Measurements from ENCODE around the gene ASB14. TPM values are rescaled to one million over a fixed set of nuclear protein-coding genes. Genes with fewer than 3 reads are reported as not detected.
"Not testable (repeated sequence)": the region's sequence is repeated elsewhere in the genome, so short reads cannot be mapped to it uniquely, and the experiment has no call there.

Gene ASB14
- total RNA-seq: not detected

- ATAC-seq (no peak), DNase-seq (no peak)
- peaks cover 22% of the 10 kb centered on the region for H3K27me3 Mint-ChIP-seq (ENCODE audit: low read depth)
- H3K9me3 Mint-ChIP-seq: no peaks in the 10 kb centered on the region
- H3K4me3 Mint-ChIP-seq: no peak within 1 kb of the TSS
- no peaks in the 10 kb centered on the region for H3K36me3 Mint-ChIP-seq (ENCODE audit: insufficient read depth)
- H3K4me1 Mint-ChIP-seq (ENCODE audit: low read depth): no peaks in the 10 kb centered on the region
These were observed at the start of gene ASB14 for GRCh38 chr3:57292159-57292896. ASB14 (minus strand) TSS chr3:57292685; CDS start chr3:57292033, 652 bp downstream.

DNA sequence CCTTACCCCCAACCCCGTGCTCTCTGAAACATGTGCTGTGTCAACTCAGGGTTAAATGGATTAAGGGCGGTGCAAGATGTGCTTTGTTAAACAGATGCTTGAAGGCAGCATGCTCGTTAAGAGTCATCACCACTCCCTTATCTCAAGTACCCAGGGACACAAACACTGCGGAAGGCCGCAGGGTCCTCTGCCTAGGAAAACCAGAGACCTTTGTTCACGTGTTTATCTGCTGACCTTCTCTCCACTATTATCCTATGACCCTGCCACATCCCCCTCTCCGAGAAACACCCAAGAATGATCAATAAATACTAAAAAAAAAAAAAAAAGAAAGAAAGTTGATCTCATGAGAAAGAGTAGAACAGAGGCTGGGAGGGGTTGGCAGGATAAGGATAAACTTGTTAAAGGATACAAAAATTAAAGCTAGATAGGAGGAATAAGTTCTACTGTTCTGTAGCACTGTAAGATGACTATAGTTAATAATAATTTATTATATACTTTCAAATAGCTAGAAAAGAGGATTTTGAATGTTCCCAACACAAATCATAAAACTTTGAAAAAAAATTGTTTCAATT is 46.7 kb upstream of the ASB14 start:
- H3K36me3 Mint-ChIP-seq (ENCODE audit: insufficient read depth); H3K27me3 Mint-ChIP-seq (ENCODE audit: low read depth); H3K4me3 Mint-ChIP-seq; DNase-seq; H3K4me1 Mint-ChIP-seq (ENCODE audit: low read depth); ATAC-seq; H3K9me3 Mint-ChIP-seq: not testable (repeated sequence)

DNA sequence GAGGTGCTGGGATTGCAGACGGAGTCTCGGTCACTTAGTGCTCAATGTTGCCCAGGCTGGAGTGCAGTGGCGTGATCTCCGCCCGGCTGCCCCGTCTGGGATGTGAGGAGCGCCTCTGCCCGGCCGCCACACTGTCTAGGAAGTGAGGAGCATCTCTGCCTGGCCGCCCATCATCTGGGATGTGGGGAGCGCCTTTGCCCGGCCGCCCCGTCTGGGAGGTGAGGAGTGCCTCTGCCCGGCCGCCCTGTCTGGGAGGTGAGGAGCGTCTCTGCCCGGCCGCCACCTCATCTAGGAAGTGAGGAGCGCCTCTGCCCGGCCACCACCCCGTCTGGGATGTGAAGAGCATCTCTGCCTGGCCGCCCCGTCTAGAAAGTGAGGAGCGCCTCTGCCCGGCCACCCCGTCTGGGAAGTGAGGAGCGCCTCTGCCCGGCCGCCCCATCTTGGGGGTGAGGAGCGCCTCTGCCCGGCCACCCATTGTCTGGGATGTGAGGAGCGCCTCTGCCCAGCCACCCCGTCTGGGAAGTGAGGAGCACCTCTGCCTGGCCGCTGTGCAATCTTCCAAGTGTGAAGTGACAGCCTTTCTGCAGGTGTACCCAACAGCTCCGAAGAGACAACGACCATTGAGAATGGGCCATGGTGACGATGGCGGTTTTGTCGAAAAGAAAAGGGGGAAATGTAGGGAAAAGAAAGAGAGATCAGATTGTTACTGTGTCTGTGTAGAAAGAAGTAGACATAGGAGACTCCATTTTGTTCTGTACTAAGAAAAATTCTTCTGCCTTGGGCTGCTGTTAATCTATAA is 46.0 kb upstream of the ASB14 start:
- not testable (repeated sequence) for H3K4me3 Mint-ChIP-seq; H3K36me3 Mint-ChIP-seq (ENCODE audit: insufficient read depth); H3K27me3 Mint-ChIP-seq (ENCODE audit: low read depth); DNase-seq; ATAC-seq; H3K9me3 Mint-ChIP-seq; H3K4me1 Mint-ChIP-seq (ENCODE audit: low read depth)

DNA sequence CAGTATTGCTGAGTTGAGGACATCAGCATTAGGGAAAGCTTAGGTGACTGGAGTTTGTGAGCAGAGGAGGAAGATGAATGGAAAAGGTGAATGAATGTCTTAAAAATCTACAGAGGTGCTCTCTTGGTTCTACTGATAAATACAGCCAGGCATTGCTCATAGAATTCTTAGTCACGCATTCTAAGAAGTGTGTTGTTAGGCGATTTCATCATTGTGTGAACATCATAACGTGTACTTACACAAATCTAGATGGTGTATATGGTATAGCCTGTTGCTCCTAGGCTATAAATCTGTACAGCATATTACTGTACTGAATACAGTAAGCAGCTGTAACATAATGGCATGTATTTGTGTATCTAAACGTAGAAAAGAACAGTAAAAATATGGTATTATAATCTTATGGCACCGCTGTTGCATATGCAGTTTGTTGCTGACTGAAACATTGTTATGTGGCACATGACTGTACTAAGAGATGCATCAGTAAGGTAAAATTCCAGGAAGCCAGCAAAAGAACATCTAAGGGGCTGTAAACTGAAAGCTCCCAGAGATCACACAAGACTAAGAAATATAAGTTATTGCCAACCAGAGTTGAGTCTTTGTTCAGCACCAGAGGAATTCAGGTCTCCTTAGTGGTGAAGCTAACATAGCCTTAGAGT is 42.9 kb upstream of the ASB14 start:
- no peak for ATAC-seq
- Mint-ChIP-seq H3K36me3 (ENCODE audit: insufficient read depth) (no peaks in the 10 kb centered on the region), H3K9me3 (peaks cover 5% of the 10 kb centered on the region), H3K27me3 (ENCODE audit: low read depth) (peaks cover 10% of the 10 kb centered on the region), H3K4me1 (ENCODE audit: low read depth) (no peaks in the 10 kb centered on the region), H3K4me3 (no peak overlapping the region)
- no peak for DNase-seq

DNA sequence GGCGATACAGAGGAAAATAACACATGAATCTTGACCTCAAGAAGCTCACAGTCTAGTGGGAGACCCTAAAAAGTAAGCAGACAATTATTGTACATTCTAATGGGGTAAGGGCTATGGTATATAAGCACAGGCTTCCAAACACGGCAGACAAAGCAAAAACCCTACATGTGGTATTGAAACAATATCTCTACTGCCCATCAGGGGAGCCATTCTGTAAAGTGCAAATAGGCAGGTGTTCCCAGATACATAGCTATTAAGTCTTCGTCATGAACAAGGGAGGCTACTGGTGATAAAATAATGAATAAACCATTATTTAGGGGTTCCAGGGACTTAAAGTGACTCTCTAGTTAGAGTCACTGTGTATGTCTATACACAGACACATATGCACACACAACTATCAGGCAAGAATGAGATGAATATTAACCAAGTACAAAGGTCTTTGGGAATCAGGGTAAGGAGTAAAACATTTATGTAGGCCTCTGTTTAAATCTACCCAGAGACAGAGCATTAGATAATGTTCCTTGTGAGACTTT is 38.7 kb upstream of the ASB14 start:
- H3K4me3 Mint-ChIP-seq: no peak overlapping the region
- no peaks in the 10 kb centered on the region for H3K4me1 Mint-ChIP-seq (ENCODE audit: low read depth)
- no peak for DNase-seq
- H3K36me3 Mint-ChIP-seq (ENCODE audit: insufficient read depth): no peaks in the 10 kb centered on the region
- ATAC-seq: no peak
- H3K9me3 Mint-ChIP-seq: no peaks in the 10 kb centered on the region
- H3K27me3 Mint-ChIP-seq (ENCODE audit: low read depth): peaks cover 6% of the 10 kb centered on the region

- not testable (repeated sequence) for H3K4me3 Mint-ChIP-seq; H3K4me1 Mint-ChIP-seq (ENCODE audit: low read depth); H3K36me3 Mint-ChIP-seq (ENCODE audit: insufficient read depth); H3K9me3 Mint-ChIP-seq; DNase-seq; ATAC-seq
- H3K27me3 Mint-ChIP-seq (ENCODE audit: low read depth): peaks cover 15% of the 10 kb centered on the region
These were observed 34.0 kb upstream of the ASB14 start for GRCh38 chr3:57326498-57326897.

DNA sequence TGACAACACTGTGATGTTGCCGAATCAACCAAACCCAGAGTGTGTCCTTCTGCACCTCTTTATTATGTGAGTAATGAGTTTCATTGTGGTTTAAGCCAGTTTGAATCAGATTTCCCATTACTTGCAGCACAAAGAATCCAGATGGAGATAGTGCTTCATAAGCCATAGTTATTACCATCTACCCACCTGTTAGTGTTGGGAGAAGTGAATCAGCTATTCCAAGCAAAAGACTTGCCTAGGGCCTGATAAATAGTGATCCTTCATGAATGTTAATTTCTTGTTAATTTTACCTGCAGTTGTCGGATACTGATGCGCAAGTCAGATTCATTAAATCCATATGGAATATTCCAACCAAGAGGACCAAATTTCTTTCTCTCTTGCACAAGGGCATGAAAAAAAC is 21.7 kb upstream of the ASB14 start:
- no peak for DNase-seq
- Mint-ChIP-seq H3K4me1 (ENCODE audit: low read depth) (no peaks in the 10 kb centered on the region), H3K36me3 (ENCODE audit: insufficient read depth) (no peaks in the 10 kb centered on the region), H3K27me3 (ENCODE audit: low read depth) (peaks cover 14% of the 10 kb centered on the region), H3K9me3 (peaks cover 5% of the 10 kb centered on the region), H3K4me3 (no peak overlapping the region)
- no peak for ATAC-seq

- H3K4me1 Mint-ChIP-seq (ENCODE audit: low read depth): no peaks in the 10 kb centered on the region
- no peak for DNase-seq
- no peaks in the 10 kb centered on the region for H3K9me3 Mint-ChIP-seq
- H3K27me3 Mint-ChIP-seq (ENCODE audit: low read depth): peaks cover 2% of the 10 kb centered on the region
- no peak overlapping the region for H3K4me3 Mint-ChIP-seq
- H3K36me3 Mint-ChIP-seq (ENCODE audit: insufficient read depth): no peaks in the 10 kb centered on the region
- no peak for ATAC-seq
These were observed 17.4 kb upstream of the ASB14 start for GRCh38 chr3:57309769-57310360.

DNA sequence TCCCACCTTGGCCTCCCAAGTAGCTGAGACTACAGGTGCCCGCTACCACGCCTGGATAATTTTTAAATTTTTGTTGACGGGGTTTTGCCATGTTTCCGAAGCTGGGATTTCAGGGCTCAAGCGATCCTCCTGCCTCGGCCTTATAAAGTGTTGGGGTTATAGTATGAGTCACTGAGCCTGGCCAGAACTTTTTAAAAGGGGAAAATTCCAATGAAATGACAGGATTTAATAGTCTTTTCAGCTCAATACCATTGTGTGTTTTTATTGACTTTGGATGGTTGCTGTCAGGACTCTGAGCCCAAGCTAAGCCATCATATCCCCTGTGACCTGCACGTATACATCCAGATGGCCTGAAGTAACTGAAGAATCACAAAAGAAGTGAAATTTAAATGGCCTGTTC is 11.0 kb upstream of the ASB14 start:
- not testable (repeated sequence) for H3K4me3 Mint-ChIP-seq; H3K36me3 Mint-ChIP-seq (ENCODE audit: insufficient read depth); H3K4me1 Mint-ChIP-seq (ENCODE audit: low read depth); DNase-seq; ATAC-seq; H3K9me3 Mint-ChIP-seq
- peaks cover 11% of the 10 kb centered on the region for H3K27me3 Mint-ChIP-seq (ENCODE audit: low read depth)

DNA sequence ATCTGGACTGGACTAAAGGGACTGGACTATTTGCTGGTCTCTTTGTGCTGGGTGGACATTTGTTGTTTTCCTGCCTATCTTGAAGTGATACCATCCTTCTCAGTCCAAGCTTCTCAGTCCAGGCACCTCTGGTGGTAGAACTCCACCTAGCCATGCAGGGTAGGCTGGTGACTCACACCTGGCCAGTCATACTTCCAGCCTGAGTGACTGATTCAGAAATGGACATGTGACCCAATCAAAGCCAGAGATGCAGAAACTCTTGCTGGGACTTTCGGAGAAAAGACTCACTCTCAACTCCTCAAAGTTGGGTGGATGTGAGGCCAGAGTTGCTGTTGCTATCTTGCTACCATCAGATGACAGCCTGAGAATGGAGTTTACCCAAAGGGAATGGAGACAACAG is 5.6 kb upstream of the ASB14 start:
- ATAC-seq (peak in 1 of 2 donors; percentile 43), DNase-seq (no peak)
- Mint-ChIP-seq H3K36me3 (ENCODE audit: insufficient read depth) (no peaks in the 10 kb centered on the region), H3K4me1 (ENCODE audit: low read depth) (no peaks in the 10 kb centered on the region), H3K9me3 (no peaks in the 10 kb centered on the region), H3K4me3 (no peak overlapping the region), H3K27me3 (ENCODE audit: low read depth) (peaks cover 27% of the 10 kb centered on the region)

DNA sequence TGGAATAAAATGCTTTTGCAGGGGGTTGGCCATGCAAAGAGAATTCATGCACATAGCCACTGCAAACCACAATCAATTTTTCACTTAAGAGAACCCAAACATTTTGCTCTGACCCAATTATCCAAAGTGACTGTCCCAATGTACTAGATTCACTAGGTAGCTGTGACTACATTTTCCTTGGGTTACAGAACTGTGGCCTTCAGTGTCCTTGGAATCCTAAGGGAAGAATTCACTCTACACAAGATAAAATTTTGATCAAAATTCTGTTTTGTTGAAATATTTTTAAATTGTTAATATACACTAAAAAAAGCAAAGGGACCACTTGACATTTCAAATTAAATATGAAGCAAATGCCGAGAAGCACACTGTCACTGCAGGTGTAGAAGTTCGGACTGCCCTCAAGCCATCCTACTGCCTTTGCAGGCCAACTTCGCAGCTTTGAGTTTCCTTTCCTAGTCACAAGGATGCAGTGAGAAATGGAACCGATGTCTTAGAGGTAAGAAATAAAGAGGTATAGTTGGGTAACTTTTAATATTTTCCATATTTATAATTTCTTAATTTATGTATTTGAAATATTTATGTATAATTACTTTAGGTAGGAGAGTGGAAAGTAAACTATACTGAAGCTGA is 527 bp upstream of the ASB14 start:
- no peaks in the 10 kb centered on the region for H3K36me3 Mint-ChIP-seq (ENCODE audit: insufficient read depth)
- DNase-seq (no peak), ATAC-seq (no peak)
- H3K27me3 Mint-ChIP-seq (ENCODE audit: low read depth): peaks cover 28% of the 10 kb centered on the region
- H3K9me3 Mint-ChIP-seq: no peaks in the 10 kb centered on the region
- no peak overlapping the region for H3K4me3 Mint-ChIP-seq
- no peaks in the 10 kb centered on the region for H3K4me1 Mint-ChIP-seq (ENCODE audit: low read depth)

- H3K27me3 Mint-ChIP-seq (ENCODE audit: low read depth): peaks cover 10% of the 10 kb centered on the region
- ATAC-seq: no peak
- no peak for DNase-seq
- H3K9me3 Mint-ChIP-seq: peaks cover 3% of the 10 kb centered on the region
- H3K4me3 Mint-ChIP-seq: no peak overlapping the region
- H3K36me3 Mint-ChIP-seq (ENCODE audit: insufficient read depth): no peaks in the 10 kb centered on the region
- H3K4me1 Mint-ChIP-seq (ENCODE audit: low read depth): no peaks in the 10 kb centered on the region
These were observed 4.1 kb downstream of the ASB14 start for GRCh38 chr3:57288403-57288802.

DNA sequence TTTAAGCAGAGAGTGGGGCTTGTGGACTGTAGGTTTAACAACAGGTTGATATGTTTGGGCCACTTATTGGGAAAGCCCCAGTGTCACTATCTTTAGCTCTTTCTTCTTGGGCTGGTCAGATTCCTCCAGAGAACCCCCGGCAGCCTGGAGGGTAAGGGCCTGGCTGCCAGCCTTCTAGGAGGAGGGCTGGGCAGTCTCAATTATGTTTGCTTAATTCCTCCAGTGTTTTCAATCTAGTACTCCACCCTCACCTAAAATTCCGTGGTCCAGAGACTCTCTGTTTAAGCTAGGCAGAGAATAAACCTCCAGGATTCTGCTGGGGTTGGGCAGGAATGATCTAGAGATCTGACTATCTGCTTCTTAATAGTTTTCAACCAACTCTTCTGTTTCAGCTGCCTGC is 5.3 kb downstream of the ASB14 start:
- ATAC-seq: no peak

More for the DNA sequence above, 5.3 kb downstream of the ASB14 start:
- H3K4me3 Mint-ChIP-seq: no peak overlapping the region
- DNase-seq: no peak
- no peaks in the 10 kb centered on the region for H3K4me1 Mint-ChIP-seq (ENCODE audit: low read depth)
- H3K27me3 Mint-ChIP-seq (ENCODE audit: low read depth): peaks cover 10% of the 10 kb centered on the region
- peaks cover 3% of the 10 kb centered on the region for H3K9me3 Mint-ChIP-seq
- no peaks in the 10 kb centered on the region for H3K36me3 Mint-ChIP-seq (ENCODE audit: insufficient read depth)

Data from activated T-cell treated with anti-CD3 and anti-CD28 coated beads, Interleukin-2, amount 50 U/mL, for 4 hours (primary cell).